HL-60/S4 treated with phorbol 12-myristate 13-acetate at 8.2 ng/mL for 4 days and 3 days (cell line): ENCODE results near the gene MKNK2.
"Not testable (repeated sequence)": the region's sequence is repeated elsewhere in the genome, so short reads cannot be mapped to it uniquely, and the experiment has no call there.

Experiments
- in situ Hi-C: fragments of 300-500 bp; cut with MboI; formaldehyde crosslinking; loops from 2 replicates; pipeline ENCODE4 v1.15.0; 2022; ENCODE audit warnings: low sequenced_read_pairs

MKNK2 gene

GRCh38 chr19:1997353-1998233, 53.5 kb downstream of the MKNK2 start:
- in situ Hi-C loops: no loop called here

GRCh38 chr19:1992759-1993260, 58.2 kb downstream of the MKNK2 start:
- in situ Hi-C loops: no loop called here

- in situ Hi-C loops: no loop called here
Measured at GRCh38 chr19:1991018-1991913, 59.8 kb downstream of the MKNK2 start.

DNA sequence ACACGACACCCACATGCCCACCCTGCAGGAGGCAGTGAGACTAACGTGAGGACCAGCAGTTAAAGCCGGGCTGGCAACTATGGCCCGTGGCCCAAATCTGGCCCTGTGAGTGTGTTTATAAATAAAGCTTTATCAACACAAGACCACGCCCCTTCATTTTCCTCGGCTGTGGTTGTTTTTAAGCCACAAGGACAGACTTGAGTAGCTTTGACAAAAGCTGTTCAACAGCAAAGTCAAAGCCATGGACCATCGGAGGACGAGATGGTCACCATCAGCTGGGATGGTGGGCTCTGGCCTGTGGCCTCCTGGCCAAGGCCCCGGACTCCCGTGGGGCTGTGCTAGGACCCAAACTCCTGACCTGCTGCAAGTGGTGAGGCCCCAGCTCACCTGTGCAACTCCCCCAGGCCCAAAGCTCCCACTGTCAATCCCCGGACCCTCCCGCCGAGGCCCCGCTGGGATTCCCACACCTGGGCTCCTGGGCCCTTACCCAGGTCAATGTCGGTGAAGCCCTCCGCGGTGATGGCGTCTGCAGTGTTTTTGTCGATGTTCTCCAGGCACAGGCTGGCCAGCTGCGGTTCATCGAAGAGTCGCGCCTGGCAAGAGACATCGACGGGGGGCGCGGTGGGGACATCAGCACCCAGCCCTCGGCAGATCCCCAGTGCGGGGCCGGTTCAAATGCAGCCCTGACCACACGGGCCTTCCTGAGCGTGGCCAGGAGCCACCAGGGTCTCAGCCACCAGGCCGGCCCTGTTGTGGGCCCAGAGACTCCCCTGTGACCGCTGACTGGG, 60.6 kb downstream of the MKNK2 start:
- in situ Hi-C loops: no loop called here

DNA sequence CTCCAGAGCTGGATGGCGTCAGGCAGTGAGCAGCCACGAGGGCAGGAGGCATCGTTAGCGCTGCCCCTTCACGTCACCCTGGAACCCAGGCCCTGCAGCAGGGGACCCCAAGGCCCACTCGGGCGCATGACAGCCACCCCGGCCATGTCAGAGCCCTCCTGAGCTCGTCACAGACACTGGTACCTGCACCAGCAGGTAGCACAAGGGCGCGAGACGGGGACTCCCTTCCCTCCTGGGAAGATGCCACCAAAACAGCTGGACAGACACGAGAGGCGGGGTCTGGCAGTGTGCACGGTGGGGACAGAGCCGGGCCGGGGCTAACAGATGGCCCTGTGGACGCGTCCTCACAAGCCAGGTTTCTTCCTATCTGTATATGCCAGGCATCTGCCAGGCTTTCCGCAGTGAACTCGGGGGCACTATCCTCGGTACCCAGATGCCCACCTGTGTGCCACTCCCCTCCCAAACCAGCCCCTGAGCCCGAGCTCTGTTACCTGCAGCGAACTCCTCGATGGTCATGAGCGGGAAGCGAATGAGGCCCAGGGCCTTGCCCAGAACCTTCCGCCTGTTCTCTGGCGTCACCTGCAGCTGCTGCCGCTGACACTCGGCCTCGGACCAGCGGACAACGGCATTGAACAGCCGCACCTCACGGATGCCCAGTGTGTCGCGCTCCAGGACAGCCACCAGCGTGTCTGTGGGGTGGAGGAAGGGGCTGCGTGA, 61.4 kb downstream of the MKNK2 start:
- in situ Hi-C loops: no loop called here

DNA sequence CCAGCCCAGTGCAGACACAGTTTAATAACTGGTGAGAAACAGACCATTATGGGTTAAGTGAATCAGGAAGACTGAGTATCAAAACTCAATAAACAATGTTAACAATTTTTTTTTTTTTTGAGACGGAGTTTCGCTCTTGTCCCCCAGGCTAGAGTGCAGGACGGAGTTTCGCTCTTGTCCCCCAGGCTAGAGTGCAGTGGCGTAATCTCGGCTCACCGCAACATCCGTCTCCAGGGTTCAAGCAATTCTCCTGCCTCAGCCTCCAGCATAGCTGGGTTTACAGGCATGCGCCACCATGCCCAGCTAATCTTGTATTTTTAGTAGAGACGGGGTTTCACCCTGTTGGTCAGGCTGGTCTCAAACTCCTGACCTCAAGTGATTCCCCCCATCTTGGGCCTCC, 62.6 kb downstream of the MKNK2 start:
- in situ Hi-C loops: not testable (repeated sequence)
